ENCODE results near the gene APOBEC2. TPM values are rescaled to one million over a fixed set of nuclear protein-coding genes. Genes with fewer than 3 reads are reported as not detected.

Gene APOBEC2
- total RNA-seq, 2 experiments from 2014 or later: not detected

DNA sequence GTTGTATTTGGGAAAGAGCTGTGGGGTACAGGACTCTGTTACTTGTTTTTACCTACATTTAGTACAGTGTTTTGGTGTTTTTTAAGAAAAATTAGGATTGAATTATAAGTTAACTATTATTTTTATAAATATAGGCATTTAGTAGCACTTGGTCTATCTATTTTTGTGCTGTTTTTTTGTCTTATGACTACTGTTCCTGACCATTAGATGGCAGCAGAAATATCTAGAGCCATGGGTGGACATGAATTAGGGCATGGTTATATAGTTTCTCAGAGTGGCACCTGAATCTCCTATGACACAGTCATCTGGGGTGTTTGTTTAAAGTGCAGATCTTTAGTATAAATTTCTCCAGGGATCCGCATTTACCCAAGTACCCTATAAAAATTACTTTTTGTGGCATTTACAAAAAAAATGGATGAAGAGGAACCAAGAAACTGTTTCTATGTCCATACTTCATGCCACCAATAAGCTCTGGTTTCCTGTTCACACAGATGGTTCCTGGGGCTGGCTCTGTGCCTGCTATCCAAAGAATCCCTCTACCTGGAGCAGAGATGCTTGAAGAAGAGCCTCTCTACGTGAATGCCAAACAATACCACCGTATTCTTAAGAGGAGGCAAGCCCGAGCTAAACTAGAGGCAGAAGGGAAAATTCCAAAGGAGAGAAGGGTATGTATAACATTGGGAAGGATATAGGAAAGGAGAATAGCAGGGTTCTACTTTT, 39.6 kb downstream of the APOBEC2 start:
- Mint-ChIP-seq H3K4me1 (ENCODE audit: low read depth) (peaks cover 6% of the 10 kb centered on the region), H3K4me3 (no peak overlapping the region), H3K27me3 (no peaks in the 10 kb centered on the region), H3K27ac (no peak overlapping the region), H3K9me3 (no peaks in the 10 kb centered on the region), H3K36me3 (ENCODE audit: low read depth) (peaks cover 94% of the 10 kb centered on the region)
- CTCF ChIA-PET: interaction anchor here (1.0 kb wide), 1 partner anchor 90 kb away, joined by 3 read pairs; no protein-coding TSS in a partner anchor
- peaks cover 87% of the 10 kb centered on the region for H3K36me3 ChIP-seq (ENCODE audit: insufficient read depth, low read length)
- no peak overlapping the region for H3K27ac ChIP-seq (ENCODE audit: low read depth in 1 of 2, low read length in 2 of 2)
- DNase-seq: peak in 3 of 14 experiments; percentile 14 to 28 (median 27)
- H3K27me3 ChIP-seq (ENCODE audit: control insufficient read depth in 1 of 2, insufficient read depth in 2 of 2, low read length in 2 of 2): no peaks in the 10 kb centered on the region
- intact Hi-C loops (cut with DNase I, micrococcal nuclease): loop anchor here in 1 of 2 experiments (5.0 kb wide), 2 partner anchors 90 to 225 kb away; no protein-coding TSS in a partner anchor
- no peaks in the 10 kb centered on the region for H3K9me3 ChIP-seq (ENCODE audit: control insufficient read depth in 1 of 2, insufficient read depth in 1 of 2, low read length in 2 of 2)
- TF ChIP-seq CTCF (IDR thresholded peaks at IDR 0.05): peak; percentile 11
- no peak overlapping the region for H3K4me3 ChIP-seq (ENCODE audit: low read length)
- POLR2A ChIA-PET: interaction anchor here (0.9 kb wide), 1 partner anchor 12 kb away, joined by 3 read pairs; no protein-coding TSS in a partner anchor
- H3K4me1 ChIP-seq (ENCODE audit: insufficient read depth, low read length): no peaks in the 10 kb centered on the region
- ATAC-seq (ENCODE audit: poor library complexity): no peak

DNA sequence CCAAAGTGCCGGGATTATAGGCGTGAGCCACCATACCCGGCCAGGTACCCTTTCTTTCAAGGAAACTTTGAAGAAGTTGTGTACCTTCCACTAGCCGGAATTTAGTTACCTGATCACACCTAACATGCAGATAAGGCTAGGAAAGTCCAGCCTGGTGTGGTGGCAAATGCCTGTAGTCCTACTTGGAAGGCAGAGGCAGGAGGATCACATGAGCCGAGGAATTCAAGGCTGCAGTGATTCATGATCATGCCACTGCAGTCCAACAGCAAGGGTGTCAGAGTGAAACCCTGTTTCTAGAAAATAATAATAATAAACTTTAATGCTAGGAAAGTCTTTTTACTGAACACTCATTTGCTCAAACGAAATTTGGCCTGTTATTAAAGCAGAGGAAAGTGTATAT, 40.7 kb downstream of the APOBEC2 start:
- Mint-ChIP-seq H3K36me3 (ENCODE audit: low read depth) (peaks cover 97% of the 10 kb centered on the region), H3K9me3 (no peaks in the 10 kb centered on the region), H3K27ac (no peak overlapping the region), H3K4me3 (no peak overlapping the region), H3K27me3 (no peaks in the 10 kb centered on the region), H3K4me1 (ENCODE audit: low read depth) (peaks cover 12% of the 10 kb centered on the region)
- H3K36me3 ChIP-seq (ENCODE audit: insufficient read depth, low read length): peaks cover 94% of the 10 kb centered on the region
- intact Hi-C loops (cut with DNase I, micrococcal nuclease): loop anchor here in 1 of 2 experiments (5.0 kb wide), 2 partner anchors 89 to 224 kb away; no protein-coding TSS in a partner anchor
- no peaks in the 10 kb centered on the region for H3K9me3 ChIP-seq (ENCODE audit: control insufficient read depth in 1 of 2, insufficient read depth in 1 of 2, low read length in 2 of 2)
- no peaks in the 10 kb centered on the region for H3K27me3 ChIP-seq (ENCODE audit: control insufficient read depth in 1 of 2, insufficient read depth in 2 of 2, low read length in 2 of 2)
- ATAC-seq (ENCODE audit: poor library complexity) (no peak), DNase-seq (no peak)
- no peak for TF ChIP-seq CTCF (IDR thresholded peaks at IDR 0.05)
- no peak overlapping the region for H3K4me3 ChIP-seq (ENCODE audit: low read length)
- H3K27ac ChIP-seq (ENCODE audit: low read depth in 1 of 2, low read length in 2 of 2): no peak overlapping the region
- no peaks in the 10 kb centered on the region for H3K4me1 ChIP-seq (ENCODE audit: insufficient read depth, low read length)
- POLR2A ChIA-PET: no interaction called here
- CTCF ChIA-PET: no interaction called here

DNA sequence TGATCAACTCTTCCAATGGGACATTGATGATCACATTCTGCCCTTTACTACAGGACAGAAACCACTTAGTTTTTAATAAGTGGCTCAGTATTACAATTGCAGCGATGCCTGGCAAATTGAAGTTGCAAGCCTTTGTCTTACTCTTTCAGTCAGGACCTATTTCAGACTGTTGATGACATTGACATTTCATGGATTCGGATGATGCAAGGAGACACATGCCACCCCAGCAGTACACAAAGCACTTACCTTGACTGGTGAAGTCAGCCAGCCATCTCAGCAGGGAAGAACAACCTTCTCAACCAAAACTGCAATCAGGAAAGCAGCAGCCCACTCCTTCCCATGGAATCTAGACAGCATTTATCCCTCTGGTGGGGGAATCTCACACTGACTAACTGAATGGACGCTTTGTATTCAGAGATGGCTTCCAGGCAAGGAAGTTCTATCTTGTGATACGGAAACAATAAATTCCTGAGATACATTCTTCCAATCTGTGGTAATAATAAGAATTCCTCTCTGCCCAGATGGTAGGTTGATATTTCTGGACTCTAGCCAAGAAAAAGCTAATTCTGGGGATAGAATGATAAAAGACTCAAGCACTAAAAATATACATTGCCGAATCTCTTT, 44.6 kb downstream of the APOBEC2 start:
- Histone ChIP-seq H3K9me3 (ENCODE audit: control insufficient read depth in 1 of 2, insufficient read depth in 1 of 2, low read length in 2 of 2) (peaks cover 0 to 5% of the 10 kb centered on the region in 2 experiments), H3K36me3 (ENCODE audit: insufficient read depth, low read length) (peaks cover 84% of the 10 kb centered on the region), H3K27ac (ENCODE audit: low read depth in 1 of 2, low read length in 2 of 2) (no peak overlapping the region), H3K4me3 (ENCODE audit: low read length) (no peak overlapping the region), H3K27me3 (ENCODE audit: control insufficient read depth in 1 of 2, insufficient read depth in 2 of 2, low read length in 2 of 2) (no peaks in the 10 kb centered on the region), H3K4me1 (ENCODE audit: insufficient read depth, low read length) (no peaks in the 10 kb centered on the region)
- no peak for DNase-seq
- intact Hi-C loops (cut with DNase I, micrococcal nuclease): no loop called here
- Mint-ChIP-seq H3K27ac (peak overlapping the region; percentile 31), H3K9me3 (no peaks in the 10 kb centered on the region), H3K27me3 (no peaks in the 10 kb centered on the region), H3K4me1 (ENCODE audit: low read depth) (peaks cover 12% of the 10 kb centered on the region), H3K36me3 (ENCODE audit: low read depth) (peaks cover 86% of the 10 kb centered on the region), H3K4me3 (no peak overlapping the region)
- POLR2A ChIA-PET: no interaction called here
- ATAC-seq (ENCODE audit: poor library complexity): no peak
- CTCF ChIA-PET: no interaction called here
- no peak for TF ChIP-seq CTCF (IDR thresholded peaks at IDR 0.05)

Measured in CD4-positive, alpha-beta T cell (primary cell).